Loucy (cell line): ENCODE data around the gene ERICH4.

Experiments used
- H2AFZ ChIP-seq: fragments of 200-600 bp; sonication (generic); 2 replicates; pipeline ENCODE4 v1.6.0; 2016; ENCODE audit warnings: antibody characterized with exemption, mild to moderate bottlenecking, low read length, moderate library complexity
- H3F3A ChIP-seq: fragments of 200-600 bp; 2 replicates; pipeline ENCODE4 v1.6.0; 2016; ENCODE audit warnings: antibody characterized with exemption, low read depth, mild to moderate bottlenecking
- H3K27me3 ChIP-seq: fragments of 200-600 bp; sonication (generic); 2 replicates; pipeline ENCODE4 v1.6.1; 2014; ENCODE audit warnings: low read length, mild to moderate bottlenecking; ENCODE audit not compliant: insufficient read depth, poor library complexity, severe bottlenecking
- H3K36me3 ChIP-seq: fragments of 200-600 bp; sonication (generic); 2 replicates; pipeline ENCODE4 v1.6.1; 2016; ENCODE audit warnings: low read length; ENCODE audit not compliant: insufficient read depth
- H3K4me1 ChIP-seq: fragments of 200-600 bp; sonication (generic); 2 replicates; pipeline ENCODE4 v1.5.1; 2014; ENCODE audit warnings: low read length, mild to moderate bottlenecking; ENCODE audit not compliant: insufficient read depth, poor library complexity, severe bottlenecking
- H3K4me2 ChIP-seq: fragments of 200-600 bp; sonication (generic); 2 replicates; pipeline ENCODE4 v1.6.0; 2014; ENCODE audit warnings: antibody characterized with exemption, low read length, low read depth, mild to moderate bottlenecking; ENCODE audit not compliant: poor library complexity, severe bottlenecking
- H3K4me3 ChIP-seq: fragments of 200-600 bp; sonication (generic); 2 replicates; pipeline ENCODE4 v1.5.1; 2014; ENCODE audit warnings: low read length, mild to moderate bottlenecking, mixed read lengths; ENCODE audit not compliant: poor library complexity, severe bottlenecking
- H3K79me2 ChIP-seq: fragments of 200-600 bp; sonication (generic); 2 replicates; pipeline ENCODE4 v1.6.1; 2014; ENCODE audit warnings: low read length; ENCODE audit not compliant: insufficient read depth
- H3K9ac ChIP-seq: fragments of 200-600 bp; sonication (generic); 2 replicates; pipeline ENCODE4 v1.6.0; 2014; ENCODE audit warnings: mild to moderate bottlenecking, low read depth, low read length, moderate library complexity; ENCODE audit not compliant: poor library complexity, severe bottlenecking
- H3K9me2 ChIP-seq: fragments of 200-600 bp; sonication (generic); replicated peaks from 2 replicates; pipeline ENCODE4 v1.6.1; 2016; ENCODE audit warnings: low read depth, low read length, mixed read lengths
- H3K9me3 ChIP-seq: fragments of 200-600 bp; sonication (generic); 2 replicates; pipeline ENCODE4 v1.6.1; 2014; ENCODE audit warnings: mild to moderate bottlenecking, antibody characterized with exemption, low read length, low read depth; ENCODE audit not compliant: insufficient read depth
- H4K20me1 ChIP-seq: fragments of 200-600 bp; sonication (generic); 2 replicates; pipeline ENCODE4 v1.6.0; 2014; ENCODE audit warnings: antibody characterized with exemption, low read length, mild to moderate bottlenecking; ENCODE audit not compliant: insufficient read depth, poor library complexity, severe bottlenecking
- EZH2phosphoT487 ChIP-seq: fragments of 200-600 bp; IDR thresholded peaks from 2 replicates; pipeline ENCODE4 v1.6.1; 2018; ENCODE audit warnings: antibody characterized with exemption, mild to moderate bottlenecking, moderate library complexity, borderline replicate concordance
- TF ChIP-seq, protein P1 (sequence below): fragments of 200-600 bp; sonication (generic); conservative IDR thresholded peaks from 2 replicates; pipeline ENCODE4 v1.5.1; 2014; ENCODE audit warnings: mild to moderate bottlenecking, antibody characterized with exemption, low read length

Gene ERICH4

DNA sequence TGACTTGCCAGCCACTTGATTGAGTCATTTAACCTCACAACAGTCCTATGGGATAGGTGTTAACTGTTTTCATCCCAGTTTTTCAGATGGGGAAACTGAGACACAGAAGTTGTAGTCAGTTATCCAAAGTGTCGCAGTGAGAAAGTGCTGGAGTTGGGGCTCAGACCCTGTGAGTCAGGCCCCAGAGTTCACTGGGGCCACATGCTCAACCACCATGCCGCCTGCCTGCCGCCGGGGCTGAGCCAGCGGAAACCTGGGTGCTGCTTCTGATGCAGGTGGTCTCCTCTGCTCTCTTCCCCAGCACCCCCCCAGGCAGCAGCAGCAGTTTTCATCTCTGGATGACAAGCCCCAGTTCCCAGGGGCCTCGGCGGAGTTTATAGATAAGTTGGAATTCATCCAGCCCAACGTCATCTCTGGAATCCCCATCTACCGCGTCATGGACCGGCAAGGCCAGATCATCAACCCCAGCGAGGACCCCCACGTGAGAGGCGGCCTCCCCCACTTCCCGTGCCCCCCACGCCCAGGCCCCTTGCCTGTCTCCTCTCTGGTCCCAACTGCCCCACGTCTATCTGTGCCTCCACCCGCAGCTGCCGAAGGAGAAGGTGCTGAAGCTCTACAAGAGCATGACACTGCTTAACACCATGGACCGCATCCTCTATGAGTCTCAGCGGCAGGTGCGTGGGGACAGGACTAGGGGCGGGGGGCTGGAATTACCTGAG, 32.5 kb upstream of the ERICH4 start:
- no peaks in the 10 kb centered on the region for H3F3A ChIP-seq
- no peak overlapping the region for H3K4me2 ChIP-seq
- no peaks in the 10 kb centered on the region for H3K27me3 ChIP-seq
- no peaks in the 10 kb centered on the region for H3K9me3 ChIP-seq
- H4K20me1 ChIP-seq = no peaks in the 10 kb centered on the region
- H3K9ac ChIP-seq = no peak overlapping the region
- no peaks in the 10 kb centered on the region for H3K79me2 ChIP-seq
- TF ChIP-seq, protein P1, sequence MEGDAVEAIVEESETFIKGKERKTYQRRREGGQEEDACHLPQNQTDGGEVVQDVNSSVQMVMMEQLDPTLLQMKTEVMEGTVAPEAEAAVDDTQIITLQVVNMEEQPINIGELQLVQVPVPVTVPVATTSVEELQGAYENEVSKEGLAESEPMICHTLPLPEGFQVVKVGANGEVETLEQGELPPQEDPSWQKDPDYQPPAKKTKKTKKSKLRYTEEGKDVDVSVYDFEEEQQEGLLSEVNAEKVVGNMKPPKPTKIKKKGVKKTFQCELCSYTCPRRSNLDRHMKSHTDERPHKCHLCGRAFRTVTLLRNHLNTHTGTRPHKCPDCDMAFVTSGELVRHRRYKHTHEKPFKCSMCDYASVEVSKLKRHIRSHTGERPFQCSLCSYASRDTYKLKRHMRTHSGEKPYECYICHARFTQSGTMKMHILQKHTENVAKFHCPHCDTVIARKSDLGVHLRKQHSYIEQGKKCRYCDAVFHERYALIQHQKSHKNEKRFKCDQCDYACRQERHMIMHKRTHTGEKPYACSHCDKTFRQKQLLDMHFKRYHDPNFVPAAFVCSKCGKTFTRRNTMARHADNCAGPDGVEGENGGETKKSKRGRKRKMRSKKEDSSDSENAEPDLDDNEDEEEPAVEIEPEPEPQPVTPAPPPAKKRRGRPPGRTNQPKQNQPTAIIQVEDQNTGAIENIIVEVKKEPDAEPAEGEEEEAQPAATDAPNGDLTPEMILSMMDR = no peak
- no peak for TF ChIP-seq EZH2phosphoT487
- peaks cover 5% of the 10 kb centered on the region; the same call in 1 of the 2 replicates for H3K36me3 ChIP-seq
- H3K9me2 ChIP-seq = no peaks in the 10 kb centered on the region
- H3K4me1 ChIP-seq = no peaks in the 10 kb centered on the region
- H3K4me3 ChIP-seq = no peak overlapping the region
- H2AFZ ChIP-seq = no peak overlapping the region

DNA sequence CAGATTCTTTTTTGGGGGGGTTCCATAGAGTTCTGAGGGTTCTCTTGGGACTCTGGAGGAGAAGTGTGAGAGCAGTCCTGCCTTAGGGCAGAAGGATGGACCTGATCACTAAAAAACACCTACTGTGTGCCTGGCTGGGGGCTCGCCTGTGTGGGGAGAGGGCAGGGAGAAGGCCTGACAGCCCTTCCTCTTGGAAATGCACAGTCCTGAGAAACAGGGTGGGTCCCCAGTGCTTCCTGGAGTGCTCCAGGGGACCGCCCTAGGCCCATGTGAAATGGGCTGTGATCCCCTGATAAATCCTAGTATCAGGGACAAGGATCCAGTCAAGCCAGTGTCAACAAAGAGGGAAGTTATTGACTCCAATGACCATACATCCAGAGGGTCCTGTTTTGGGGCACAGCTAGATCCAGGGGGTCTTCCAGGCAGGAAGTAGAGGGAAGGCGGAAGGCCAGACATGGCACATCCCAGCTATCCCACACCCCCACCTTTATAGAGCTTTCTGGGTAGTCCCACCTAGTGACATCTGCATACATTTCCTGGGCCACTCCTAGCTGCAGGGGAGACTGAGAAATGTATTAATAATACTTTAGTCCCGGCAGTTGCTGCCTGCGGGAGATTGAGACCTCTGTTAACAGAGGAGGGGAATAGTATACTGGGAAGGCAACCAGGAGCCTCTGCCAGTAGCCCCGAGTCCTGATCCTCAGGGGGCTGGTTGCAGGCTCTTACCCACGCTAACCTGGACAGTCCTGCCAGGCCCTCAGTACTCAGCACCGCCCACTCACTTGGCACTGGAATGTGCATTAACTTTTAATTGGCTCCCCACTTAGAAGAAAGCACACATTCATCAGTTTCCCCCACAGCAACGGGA, 31.6 kb upstream of the ERICH4 start:
- H4K20me1 ChIP-seq = no peaks in the 10 kb centered on the region
- H3K4me1 ChIP-seq = no peaks in the 10 kb centered on the region
- H3K9me3 ChIP-seq = no peaks in the 10 kb centered on the region
- no peaks in the 10 kb centered on the region for H3K79me2 ChIP-seq
- no peak overlapping the region for H3K9ac ChIP-seq
- no peaks in the 10 kb centered on the region for H3K9me2 ChIP-seq
- H3K4me2 ChIP-seq = no peak overlapping the region
- H2AFZ ChIP-seq = no peak overlapping the region
- TF ChIP-seq EZH2phosphoT487 = no peak
- TF ChIP-seq, protein P1 = no peak
- H3F3A ChIP-seq = no peaks in the 10 kb centered on the region
- peaks cover 5% of the 10 kb centered on the region; the same call in 1 of the 2 replicates for H3K36me3 ChIP-seq
- H3K4me3 ChIP-seq = no peak overlapping the region
- no peaks in the 10 kb centered on the region for H3K27me3 ChIP-seq

DNA sequence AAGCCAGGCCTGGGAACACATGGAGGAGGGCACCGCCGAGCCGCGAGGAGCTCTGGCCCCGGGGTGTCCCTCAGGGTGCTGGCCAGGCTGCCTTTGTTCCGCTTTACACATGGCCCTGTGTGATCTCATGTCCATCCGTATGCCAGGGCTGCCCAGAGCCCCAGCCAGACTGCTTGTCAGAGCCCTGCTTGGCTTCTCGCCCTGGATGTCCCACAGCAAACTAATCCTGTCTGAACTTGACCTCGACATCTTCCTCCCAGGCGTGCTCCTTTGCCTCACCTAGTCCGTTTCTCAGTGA, 31.0 kb upstream of the ERICH4 start:
- H3K4me3 ChIP-seq = no peak overlapping the region
- H3K4me2 ChIP-seq = no peak overlapping the region
- no peaks in the 10 kb centered on the region for H3K4me1 ChIP-seq
- H3K36me3 ChIP-seq = peaks cover 5% of the 10 kb centered on the region; the same call in 1 of the 2 replicates
- H3K79me2 ChIP-seq = no peaks in the 10 kb centered on the region
- H4K20me1 ChIP-seq = no peaks in the 10 kb centered on the region
- H3K9me3 ChIP-seq = no peaks in the 10 kb centered on the region
- H3K9me2 ChIP-seq = no peaks in the 10 kb centered on the region
- no peak overlapping the region for H3K9ac ChIP-seq
- no peaks in the 10 kb centered on the region for H3K27me3 ChIP-seq
- H2AFZ ChIP-seq = no peak overlapping the region
- TF ChIP-seq EZH2phosphoT487 = no peak
- TF ChIP-seq, protein P1 = no peak
- H3F3A ChIP-seq = no peaks in the 10 kb centered on the region
